Measurements from ENCODE around the gene C3orf52.
"Not testable (repeated sequence)": the region's sequence is repeated elsewhere in the genome, so short reads cannot be mapped to it uniquely, and the experiment has no call there.

Gene C3orf52, protein sequence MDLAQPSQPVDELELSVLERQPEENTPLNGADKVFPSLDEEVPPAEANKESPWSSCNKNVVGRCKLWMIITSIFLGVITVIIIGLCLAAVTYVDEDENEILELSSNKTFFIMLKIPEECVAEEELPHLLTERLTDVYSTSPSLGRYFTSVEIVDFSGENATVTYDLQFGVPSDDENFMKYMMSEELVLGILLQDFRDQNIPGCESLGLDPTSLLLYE

DNA sequence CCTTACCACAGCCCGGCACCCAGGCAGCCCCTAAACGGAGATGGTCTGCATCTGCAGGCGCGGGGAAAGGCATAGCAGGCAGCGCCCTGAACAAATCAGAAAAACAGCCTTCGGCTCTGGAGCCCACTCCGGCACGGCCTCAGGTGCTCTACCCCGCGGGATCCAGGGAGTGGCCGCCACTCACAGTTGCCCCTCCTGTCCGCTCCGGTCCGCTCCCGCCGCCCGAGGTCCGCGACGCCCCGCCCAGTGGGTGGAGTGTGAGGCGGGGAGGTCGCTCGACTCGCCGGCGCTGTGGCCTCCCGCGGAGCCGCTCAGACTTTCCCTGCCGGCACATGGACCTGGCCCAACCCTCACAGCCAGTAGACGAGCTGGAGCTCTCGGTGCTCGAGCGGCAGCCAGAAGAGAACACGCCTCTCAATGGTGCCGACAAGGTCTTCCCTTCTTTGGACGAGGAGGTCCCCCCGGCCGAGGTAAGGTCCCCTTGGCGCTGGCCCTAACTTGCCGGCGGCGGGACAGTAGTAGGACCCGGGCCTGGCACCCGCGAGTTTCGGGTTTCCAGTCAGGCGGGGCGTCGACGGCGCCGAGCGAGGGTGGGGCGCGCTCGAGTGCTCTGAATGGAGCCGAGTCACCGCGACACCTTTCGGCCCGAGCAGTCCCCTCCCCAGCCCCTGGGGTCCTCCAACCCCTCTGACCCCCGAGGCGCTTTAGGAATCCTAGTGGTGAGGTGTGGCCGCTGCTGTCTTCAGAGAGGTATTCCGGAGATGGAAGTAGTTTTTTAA lies at the start of gene C3orf52:
Gene C3orf52 (plus strand): TSS at position 314 of the 779 bp plus-strand sequence. CDS start 19 bp downstream, at position 333.
- no peak for DNase-seq (ENCODE audit: low spot score)

DNA sequence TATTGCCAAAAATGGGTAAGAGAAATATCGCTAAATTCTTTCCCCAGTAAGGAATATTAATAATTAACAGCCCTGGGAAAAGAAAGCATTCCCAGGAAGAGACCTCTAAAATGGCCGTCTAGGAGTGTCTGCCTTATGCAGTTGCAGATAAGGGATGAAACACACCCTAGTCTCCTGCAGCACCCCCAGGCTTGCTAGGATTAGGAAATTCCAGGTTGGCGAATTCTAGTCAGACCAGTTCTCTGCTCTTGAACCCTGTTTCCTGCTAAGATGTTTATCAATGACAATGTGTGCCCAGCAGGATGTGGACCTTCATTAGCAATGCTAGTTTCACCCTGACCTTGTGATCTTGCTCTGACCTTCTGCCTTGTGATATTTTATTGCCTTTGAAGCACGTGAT lies 49.0 kb upstream of the C3orf52 start:
- not testable (repeated sequence) for DNase-seq (ENCODE audit: low spot score)

DNA sequence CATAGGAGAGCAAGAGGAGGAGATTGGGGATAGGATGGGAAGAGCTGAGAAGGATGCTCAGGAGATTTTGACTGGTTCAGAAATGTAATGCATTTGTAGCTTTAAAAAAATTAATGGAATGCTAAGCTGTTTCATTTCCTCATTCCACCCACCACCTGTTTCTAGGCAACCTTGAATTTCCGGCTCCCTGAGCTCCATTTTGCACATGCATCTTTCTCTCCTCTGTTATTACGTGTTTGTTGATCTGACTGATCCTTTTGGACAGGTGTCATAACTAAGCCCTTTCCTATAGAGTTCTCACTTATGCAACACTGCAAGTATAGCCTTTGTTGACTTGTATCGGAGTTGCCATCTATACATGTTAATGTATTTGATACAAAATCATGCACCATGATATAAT lies 47.3 kb upstream of the C3orf52 start:
- no peak for DNase-seq (ENCODE audit: low spot score)

DNA sequence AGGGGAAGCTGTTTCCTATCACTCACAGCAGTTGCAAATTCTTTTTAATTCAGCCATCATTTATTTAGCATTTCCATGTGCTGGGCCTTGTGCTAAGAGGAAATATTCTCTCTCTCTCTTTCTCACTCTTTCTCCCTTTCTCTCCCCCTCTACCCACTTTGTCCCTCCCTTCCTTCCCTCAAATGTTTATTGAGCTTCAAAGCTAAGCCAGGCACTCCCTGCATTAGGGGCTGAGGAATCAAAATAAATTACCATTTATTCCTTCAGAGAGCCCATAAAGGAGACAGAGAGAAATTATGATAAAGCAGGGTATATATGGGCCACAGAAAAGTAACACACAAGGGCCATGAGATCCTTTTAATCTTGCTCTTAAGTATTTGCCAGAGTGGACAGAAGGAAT lies 44.9 kb upstream of the C3orf52 start:
- no peak for DNase-seq (ENCODE audit: low spot score)

DNA sequence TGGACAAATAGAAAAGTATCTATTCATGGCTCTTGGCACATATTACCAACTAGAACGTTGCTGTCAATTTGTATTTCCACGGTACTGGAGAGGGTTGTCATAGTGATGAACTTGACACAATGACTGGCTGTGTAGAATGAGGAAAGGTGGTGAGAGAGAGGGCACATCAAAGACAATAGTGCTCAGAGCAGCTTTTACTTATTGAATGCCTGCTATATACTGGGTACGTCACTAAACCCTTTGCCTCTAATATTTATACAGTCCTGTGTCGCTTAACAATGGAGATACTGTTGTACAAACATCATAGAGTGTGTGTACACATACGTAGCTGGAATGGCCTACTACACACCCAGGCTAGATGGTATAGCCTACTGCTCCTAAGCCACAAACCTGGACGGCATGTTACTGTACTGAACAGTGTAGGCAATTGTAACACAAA lies 43.3 kb upstream of the C3orf52 start:
- DNase-seq (ENCODE audit: low spot score) = no peak

DNA sequence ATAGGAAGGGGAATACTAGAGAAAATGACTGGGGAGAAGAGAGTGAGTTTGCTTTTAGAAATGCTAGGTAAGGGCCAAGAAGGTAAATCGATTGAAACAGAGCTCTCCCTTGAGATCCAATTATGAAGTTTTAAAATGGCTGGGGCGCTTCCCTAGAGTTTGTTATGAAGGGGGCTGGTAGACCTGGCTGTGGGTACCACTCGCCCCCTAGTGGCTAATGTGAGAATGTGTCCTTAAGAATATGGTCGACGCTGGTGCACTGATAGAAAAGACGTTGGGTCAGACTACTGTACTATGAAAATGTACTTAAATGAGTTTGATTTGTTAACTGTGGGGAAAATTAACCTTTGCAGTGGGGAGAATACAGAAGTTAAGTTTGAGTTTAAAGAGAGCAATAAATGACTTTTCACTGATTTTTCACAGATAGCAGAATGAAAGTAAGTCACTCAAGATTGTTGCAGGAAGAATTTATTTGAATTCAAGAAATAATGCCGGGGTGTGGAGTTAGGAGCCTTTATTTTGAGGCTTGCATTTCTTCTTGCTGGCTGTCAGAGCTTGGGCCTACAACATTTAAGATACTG lies 42.5 kb upstream of the C3orf52 start:
- peak; percentile 49 for DNase-seq (ENCODE audit: low spot score)

DNA sequence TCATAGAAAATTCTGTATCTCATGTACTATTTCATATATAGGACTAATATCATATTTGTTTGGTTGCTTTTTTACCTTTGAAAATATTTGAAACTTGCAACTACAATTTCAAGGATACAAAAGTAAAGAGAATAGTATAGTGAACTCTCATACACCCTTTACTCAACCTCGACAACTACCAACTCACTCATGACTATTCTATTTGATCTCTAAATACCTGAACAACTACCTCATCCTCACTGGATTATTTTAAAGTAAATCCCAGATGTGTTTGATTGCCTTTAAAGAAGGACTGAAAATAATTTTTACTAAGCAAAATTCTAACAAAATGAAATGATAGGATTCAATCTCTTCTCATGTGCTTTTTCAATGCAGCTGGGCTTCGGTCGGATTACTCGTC lies 39.6 kb upstream of the C3orf52 start:
- DNase-seq (ENCODE audit: low spot score) = no peak

DNA sequence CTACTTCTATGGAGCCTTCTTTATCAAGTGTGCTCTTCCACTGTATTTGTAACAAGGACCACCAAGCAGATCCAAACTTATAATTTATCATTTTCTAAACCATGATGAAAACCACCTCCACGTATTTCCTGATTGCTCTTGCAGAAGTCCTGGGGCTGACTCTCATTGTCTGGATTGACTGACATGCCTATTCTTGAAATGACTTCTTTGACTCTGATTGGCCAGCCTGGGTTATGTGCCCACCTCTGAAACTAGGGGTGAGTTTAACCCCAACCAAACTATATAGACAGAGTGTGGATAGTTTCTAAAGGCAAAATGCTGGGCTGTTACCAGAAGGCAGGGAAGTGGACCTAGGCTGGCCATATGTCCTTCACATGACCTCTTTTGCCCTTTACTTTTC lies 38.9 kb upstream of the C3orf52 start:
- no peak for DNase-seq (ENCODE audit: low spot score)

DNA sequence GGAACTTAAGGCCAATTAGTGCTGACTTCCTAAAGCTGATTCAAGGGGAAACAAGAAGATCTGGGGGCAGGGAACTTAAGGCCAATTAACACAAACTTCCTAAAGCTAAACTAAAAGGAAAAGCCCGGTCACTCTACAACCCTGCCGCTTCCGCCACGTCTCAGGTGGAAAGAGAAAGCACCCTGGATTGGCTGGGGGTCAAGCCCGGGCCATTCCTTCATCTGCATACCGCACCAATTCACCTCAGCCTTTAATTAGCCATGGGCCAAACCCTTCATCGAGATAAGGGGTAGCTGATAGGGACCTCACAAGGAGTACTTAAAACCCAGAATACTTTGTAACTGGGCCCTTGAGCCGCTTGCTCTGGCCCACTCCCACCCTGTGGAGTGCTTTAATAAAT lies 37.3 kb upstream of the C3orf52 start:
- DNase-seq (ENCODE audit: low spot score) = no peak

DNA sequence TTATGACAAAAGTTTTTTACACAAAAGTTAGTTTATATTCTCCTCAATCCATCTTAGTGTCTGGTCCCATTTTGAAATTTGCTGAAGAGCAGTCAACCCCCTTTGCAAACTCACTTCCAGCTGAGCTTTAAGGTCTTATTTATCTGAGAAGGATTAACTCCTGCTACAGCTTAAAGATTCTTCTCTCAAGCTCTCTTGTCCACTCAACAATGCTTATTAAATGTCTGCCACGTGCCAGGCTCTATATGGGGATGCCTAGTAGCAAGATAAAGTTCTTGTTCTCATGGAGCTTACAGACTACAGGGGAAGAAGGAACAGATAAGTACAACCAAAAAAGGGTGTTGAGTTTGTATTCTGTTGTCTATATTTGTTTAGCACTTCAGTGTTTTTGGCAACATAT lies 33.0 kb upstream of the C3orf52 start:
- no peak for DNase-seq (ENCODE audit: low spot score)

DNA sequence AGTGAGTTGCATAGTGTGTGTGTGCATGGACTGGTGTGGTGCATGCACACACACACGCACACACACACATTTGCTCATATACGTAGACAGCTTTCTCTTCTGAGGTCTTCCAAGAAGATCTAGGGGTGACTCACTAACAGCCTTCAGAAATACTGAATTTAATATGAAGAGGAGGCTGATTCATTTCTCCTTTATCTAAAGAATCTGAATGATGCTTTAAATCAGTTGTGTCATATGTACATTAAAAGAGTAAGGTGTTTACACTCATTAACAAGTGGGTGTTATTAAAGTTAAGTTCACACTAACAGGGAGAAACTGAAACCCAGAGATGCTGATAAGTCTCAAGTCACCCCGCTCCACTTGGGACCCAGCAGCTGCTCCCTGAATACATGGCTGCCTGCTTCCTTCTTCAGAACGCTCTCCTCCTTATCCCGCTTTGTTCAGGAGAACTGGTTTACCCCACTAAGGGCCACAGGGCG lies 29.7 kb upstream of the C3orf52 start:
- no peak for DNase-seq (ENCODE audit: low spot score)

DNA sequence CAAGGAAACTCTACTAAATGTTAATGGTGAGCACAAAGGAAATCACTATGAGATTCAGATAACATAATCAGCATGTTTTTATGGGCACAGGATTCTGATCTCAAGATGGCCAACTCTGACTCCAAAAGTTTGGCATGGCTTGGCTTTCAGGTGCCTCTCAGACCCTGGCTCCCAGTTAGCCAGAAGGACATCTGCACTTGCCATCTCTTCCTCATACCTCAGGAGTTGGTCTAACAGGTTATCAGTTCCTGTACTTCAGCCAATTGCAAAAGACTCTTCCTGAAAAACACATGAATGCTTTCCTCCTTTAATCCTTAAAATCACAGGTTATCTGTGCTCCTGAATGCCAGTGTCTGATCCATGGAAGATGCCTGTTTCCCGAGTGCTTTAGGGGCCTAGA lies 26.7 kb upstream of the C3orf52 start:
- no peak for DNase-seq (ENCODE audit: low spot score)

DNA sequence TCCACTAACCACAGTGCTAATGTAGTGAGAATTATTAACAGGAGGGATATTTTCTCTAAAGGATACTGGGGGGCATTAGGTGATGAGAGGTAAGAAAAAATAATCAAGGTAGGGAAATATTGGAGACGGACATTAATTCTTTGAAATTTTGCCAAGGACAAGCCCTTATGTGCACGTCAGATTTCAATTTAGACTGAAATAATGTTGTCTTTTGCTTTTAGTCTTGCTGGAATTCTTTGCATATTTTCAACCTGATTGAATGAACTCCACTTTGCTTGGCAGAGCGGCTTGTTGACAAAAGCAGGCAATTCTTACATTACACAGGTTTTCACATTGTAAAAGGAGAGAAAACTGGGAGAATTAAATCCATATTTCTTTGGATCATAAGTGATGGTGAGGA lies 25.0 kb upstream of the C3orf52 start:
- DNase-seq (ENCODE audit: low spot score) = no peak

DNA sequence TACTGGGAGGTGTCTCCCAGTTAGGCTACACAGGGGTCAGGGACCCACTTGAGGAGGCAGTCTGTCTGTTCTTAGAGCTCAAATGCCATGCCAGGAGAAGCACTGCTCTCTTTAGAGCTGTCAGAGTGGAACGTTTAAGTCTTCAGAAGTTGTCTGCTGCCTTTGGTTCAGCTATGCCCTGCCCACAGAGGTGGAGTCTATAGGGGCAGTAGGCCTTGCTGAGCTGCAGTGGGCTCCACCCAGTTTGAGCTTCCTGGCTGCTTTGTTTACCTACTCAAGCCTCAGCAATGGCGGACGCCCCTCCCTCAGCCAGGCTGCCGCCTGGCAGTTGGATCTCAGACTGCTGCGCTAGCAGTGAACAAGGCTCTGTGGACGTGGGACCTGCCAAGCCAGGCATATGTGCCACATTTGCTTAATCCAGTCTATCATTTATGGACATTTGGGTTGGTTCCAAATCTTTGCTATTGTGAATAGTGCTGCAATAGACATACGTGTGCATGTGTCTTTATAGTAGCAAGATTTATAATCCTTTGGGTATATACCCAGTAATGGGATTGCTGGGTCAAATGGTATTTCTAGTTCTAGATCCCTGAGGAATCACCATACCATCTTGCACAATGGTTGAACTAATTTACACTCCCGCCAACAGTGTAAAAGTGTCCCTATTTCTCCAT lies 13.7 kb upstream of the C3orf52 start:
- DNase-seq (ENCODE audit: low spot score) = not testable (repeated sequence)

DNA sequence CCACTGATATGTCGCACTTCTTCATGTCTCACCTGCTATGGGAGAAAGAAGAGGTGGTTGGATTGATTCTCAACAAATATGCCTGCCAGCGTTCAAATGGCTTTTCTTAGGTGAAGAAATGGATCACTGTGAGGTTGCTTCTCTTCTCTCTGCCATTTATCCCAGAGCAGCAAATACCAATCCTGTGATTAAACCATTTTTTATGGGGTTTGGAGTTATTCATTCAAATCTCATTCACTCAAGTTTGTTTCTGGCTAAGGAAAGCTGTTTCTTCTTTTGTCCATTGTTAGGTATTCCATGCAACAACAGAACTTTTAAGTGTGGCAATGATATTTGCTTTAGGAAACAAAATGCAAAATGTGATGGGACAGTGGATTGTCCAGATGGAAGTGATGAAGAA lies 12.2 kb upstream of the C3orf52 start:
- DNase-seq (ENCODE audit: low spot score) = no peak

DNA sequence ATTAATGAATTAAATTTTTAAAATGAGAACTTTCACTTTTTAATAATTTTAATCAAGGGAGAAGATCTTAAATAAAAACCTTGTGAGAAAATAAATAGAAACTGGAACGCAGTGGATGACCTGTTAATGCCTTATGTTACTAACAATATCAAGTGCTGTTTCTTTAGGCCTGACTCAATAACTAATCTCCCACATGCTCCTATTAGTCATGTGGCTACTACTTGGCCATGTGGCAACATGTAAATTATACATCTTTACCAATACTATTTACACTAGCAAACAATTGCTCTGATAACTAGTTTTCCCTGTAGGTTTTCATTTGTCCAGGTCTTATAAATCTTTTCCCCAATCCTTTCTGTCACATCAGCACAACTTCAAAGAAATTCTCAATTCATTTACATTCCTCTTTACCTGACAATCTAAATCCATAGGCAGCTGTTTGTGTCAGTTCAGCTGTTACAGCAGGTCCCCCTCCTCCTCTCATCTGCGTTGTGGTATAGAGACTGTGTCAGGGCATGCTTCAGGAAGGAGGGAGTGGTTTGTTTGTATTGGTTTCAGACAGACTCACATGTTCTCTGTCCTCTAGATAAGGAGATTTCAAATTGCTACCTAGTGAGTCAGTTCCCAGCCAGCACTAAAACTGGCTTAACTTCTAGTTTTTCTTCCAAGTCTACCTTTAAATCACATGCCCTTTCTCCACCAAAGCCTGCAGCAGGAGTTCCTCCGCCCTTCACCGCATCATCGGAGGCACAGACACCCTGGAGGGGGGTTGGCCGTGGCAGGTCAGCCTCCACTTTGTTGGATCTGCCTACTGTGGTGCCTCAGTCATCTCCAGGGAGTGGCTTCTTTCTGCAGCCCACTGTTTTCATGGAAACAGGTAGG lies 11.3 kb upstream of the C3orf52 start:
- DNase-seq (ENCODE audit: low spot score) = no peak

DNA sequence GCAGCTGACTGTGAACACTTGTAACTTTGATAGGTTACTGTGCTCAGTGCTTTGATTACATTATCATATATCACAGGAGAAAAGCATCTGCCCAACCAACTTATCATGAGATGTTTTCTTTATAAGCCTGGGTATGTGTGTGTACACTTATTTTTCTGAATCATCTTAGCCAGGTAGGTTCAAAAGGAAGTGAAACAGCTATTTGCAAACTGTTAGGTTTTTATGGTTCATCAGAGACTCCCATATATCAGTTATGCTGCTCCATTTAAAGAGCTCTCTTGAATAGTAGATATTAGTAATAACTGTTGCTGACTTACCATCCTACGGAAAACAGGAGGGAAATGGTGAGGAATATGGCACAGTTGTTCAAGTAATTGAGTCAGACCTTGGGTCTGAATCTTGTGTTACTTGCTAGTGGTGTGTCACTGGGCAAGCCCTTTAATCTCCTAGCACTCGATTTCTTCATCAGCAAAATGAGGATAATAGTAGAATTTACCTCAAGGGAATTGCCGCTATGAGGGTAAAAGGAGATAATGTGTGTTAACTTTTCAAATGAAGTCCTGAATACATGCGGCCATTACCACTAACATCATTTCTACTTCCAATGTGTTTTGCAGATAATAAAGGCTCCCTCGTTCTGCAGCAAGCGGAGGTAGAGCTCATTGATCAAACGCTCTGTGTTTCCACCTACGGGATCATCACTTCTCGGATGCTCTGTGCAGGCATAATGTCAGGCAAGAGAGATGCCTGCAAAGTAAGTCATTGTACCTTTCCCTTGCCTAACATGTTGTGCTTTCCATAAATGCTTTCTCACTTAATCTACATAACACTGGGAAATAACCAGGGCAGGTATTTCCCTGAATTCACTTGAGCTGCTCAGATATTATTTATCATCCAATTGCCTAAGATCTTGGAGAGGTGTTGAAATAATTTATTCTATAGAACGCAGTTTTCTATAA lies 7.8 kb upstream of the C3orf52 start:
- DNase-seq (ENCODE audit: low spot score) = no peak

DNA sequence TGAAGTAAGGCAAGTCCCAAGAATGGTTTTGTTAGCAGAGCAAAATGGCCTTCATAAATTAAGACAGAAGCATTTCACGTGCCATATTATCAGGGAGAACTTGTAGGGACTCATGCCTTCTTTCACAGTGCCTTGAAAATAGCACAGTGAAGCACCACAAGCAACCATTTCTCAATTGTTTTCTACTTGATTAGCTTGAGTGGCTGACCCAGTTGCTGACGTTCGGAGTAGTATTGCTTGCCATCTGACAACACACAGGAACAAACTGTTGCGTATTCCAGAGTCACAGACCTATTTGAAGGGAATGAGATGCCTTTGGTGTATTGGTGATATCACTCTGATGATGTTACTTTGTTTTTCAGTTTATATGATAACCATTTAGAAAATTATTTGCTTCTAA lies 3.0 kb upstream of the C3orf52 start:
- DNase-seq (ENCODE audit: low spot score) = no peak

DNA sequence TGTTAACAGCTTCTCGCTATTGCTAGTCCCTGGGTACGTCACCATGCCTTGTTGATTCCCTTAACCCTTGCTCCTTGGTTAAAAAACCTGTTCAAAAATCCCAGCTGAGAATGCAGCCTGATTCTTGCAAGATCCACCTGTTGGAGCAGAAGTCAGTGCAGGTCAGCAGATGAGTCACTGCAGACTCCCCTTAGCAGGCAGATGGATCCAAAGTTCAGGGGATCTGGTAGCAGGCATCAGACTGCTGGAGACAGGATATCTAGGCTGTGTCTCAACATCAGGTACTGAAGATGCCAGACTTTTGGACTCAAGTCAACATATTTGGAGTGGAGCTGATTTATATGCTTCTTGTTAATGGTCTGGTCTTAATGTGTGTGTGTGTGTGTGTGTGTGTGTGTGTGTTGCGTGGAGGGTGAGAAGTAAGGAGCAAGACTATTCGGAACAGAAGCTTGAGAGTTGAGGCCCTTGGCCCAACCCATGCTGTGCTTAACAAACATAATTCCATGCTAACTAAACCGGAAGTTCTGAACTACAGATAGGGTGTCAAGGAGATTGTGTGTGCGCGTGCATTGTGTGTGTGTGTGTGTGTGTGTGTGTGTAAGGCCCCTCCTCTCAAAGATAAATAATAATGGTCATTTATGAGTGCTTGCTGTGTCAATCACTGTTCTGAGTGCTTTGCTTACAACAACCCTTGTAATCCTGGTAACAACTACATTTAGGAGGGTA lies 1.0 kb upstream of the C3orf52 start:
- DNase-seq (ENCODE audit: low spot score) = no peak

DNA sequence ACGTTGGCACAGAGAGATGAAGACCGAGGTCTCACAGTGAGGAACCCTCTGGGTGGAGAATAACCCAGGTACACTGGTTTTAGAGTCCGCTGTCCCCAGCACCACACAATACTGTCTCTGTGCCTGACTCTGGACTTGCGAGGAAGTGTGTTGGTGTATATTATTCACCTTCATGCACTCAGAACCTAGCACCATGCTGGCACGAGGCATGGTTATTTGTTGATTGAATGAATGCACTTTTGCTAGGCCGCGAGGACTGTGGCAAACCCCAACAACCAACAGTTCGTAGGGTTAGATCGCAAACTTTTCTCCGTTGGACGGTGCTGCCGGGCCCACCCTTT lies 484 bp upstream of the C3orf52 start:
- no peak for DNase-seq (ENCODE audit: low spot score)

All from hematopoietic multipotent progenitor cell treated with erythropoietin and hydrocortisone succinate and interleukin-3 and kit ligand, for 17 days (in vitro differentiated cells).